K562 (cell line): Measurements from ENCODE around the gene CCDC27. TPM values are rescaled to one million over a fixed set of nuclear protein-coding genes. Genes with fewer than 3 reads are reported as not detected.

Experiments used
- ATAC-seq: fragments of 200-7000 bp; cut with Tn5 transposase; 3 replicates; pipeline ENCODE4 v1.9.1; 2020; ENCODE audit warnings: moderate library complexity
- BruUV-seq: library from RNA; stranded (reverse); fragments of 400-500 nt; replicated peaks from 2 replicates; lab custom pipeline; 2021; lab: Mats Ljungman, UMichigan
- CTCF ChIA-PET: fragments of 300-600 bp; formaldehyde crosslinking; extraction: SDS; loops from one replicate; lab custom pipeline; 2021; ENCODE audit warnings: low intra/inter-chr PET ratio; lab: Yijun Ruan, JAX
- POLR2A ChIA-PET: fragments of 300-600, 350-650 bp; sonication (Branson Sonifier 250); formaldehyde crosslinking; extraction: SDS; loops from one replicate; lab custom pipeline; 2021; ENCODE audit warnings: antibody characterized with exemption, inconsistent platforms; lab: Yijun Ruan, JAX
- DNase-seq, 4 experiments: peaks; one replicate each; pipeline versions ENCODE4 v3.0.0 to v3.0.0-alpha.2; 2011 to 2018; ENCODE audit warnings: low spot score in 3 of 4, mixed read lengths in 3 of 4; ENCODE audit errors: extremely low read depth in 1 of 4
- FAIRE-seq: peaks from 2 replicates; lab custom pipeline; 2011; peaks lifted over from hg19 to GRCh38; lab: Jason Lieb, UNC
- H2AFZ ChIP-seq: 2 replicates; pipeline ENCODE4 v1.6.0; 2011; ENCODE audit warnings: low read depth, low read length, control low read depth, inconsistent platforms
- H3K27ac ChIP-seq: fragments of 200-600 bp; 3 replicates; pipeline ENCODE4 v1.8.0; 2011; ENCODE audit warnings: low read depth, mild to moderate bottlenecking, control low read depth, inconsistent platforms, low read length, moderate library complexity, mixed read lengths; ENCODE audit errors: extremely low read depth
- H3K27me3 ChIP-seq, 2 experiments: fragments of 300-600 bp in 1 of 2; 2 replicates in 1 of 2; 3 replicates in 1 of 2; pipeline versions ENCODE4 v1.6.0 to v1.8.0; 2011; ENCODE audit warnings: inconsistent platforms in 2 of 2, low read length in 2 of 2, mild to moderate bottlenecking in 1 of 2, mixed read lengths in 1 of 2, moderate library complexity in 1 of 2; ENCODE audit not compliant: control insufficient read depth in 2 of 2, insufficient read depth in 2 of 2
- H3K36me3 ChIP-seq: fragments of 300-600 bp; 3 replicates; pipeline ENCODE4 v1.8.0; 2011; ENCODE audit warnings: mild to moderate bottlenecking, low read length, inconsistent platforms; ENCODE audit not compliant: control insufficient read depth, insufficient read depth
- H3K4me1 ChIP-seq, 2 experiments: fragments of 200-600 bp in 1 of 2; replicated peaks in 1 of 2; 2 replicates in 1 of 2; 3 replicates in 1 of 2; pipeline versions ENCODE4 v1.5.1 to v1.8.0; 2011; ENCODE audit warnings: inconsistent platforms in 2 of 2, low read length in 2 of 2, mild to moderate bottlenecking in 1 of 2, mixed read lengths in 1 of 2, moderate library complexity in 1 of 2; ENCODE audit not compliant: control insufficient read depth in 2 of 2, insufficient read depth in 2 of 2
- H3K4me2 ChIP-seq: 2 replicates; pipeline ENCODE4 v1.6.1; 2011; ENCODE audit warnings: low read length, control low read depth, inconsistent platforms, mixed read lengths; ENCODE audit not compliant: insufficient read depth
- H3K4me3 ChIP-seq: fragments of 200-600 bp; sonication (generic), shearing (Covaris generic); 2 replicates; pipeline ENCODE4 v1.5.1; 2016; ENCODE audit warnings: control low read depth, inconsistent platforms
- H3K79me2 ChIP-seq: fragments of 200-600 bp; 3 replicates; pipeline ENCODE4 v1.8.0; 2011; ENCODE audit warnings: low read length, inconsistent platforms; ENCODE audit not compliant: control insufficient read depth, insufficient read depth
- H3K9ac ChIP-seq, 2 experiments: 2 replicates each; pipeline versions ENCODE4 v1.6.0 to v1.6.1; 2011; ENCODE audit warnings: low read depth in 2 of 2, low read length in 2 of 2, control low read depth in 1 of 2, inconsistent platforms in 1 of 2, mild to moderate bottlenecking in 1 of 2, mixed read lengths in 1 of 2; ENCODE audit not compliant: insufficient read depth in 1 of 2
- H3K9me1 ChIP-seq: one replicate; pipeline ENCODE4 v1.6.0; 2011; ENCODE audit warnings: inconsistent platforms, mild to moderate bottlenecking, low read length, moderate library complexity; ENCODE audit not compliant: control insufficient read depth, insufficient read depth
- H3K9me3 ChIP-seq: replicated peaks from 2 replicates; pipeline ENCODE4 v1.5.1; 2011; ENCODE audit warnings: low read depth, low read length, inconsistent platforms; ENCODE audit not compliant: control insufficient read depth, insufficient read depth
- H4K20me1 ChIP-seq: replicated peaks from 2 replicates; pipeline ENCODE4 v1.6.1; 2011; ENCODE audit warnings: low read length, inconsistent platforms, mixed read lengths; ENCODE audit not compliant: control insufficient read depth, insufficient read depth
- CBX1 ChIP-seq: sonication (generic); IDR thresholded peaks from 2 replicates; pipeline ENCODE4 v1.6.1; 2016; ENCODE audit warnings: antibody characterized with exemption, low read depth, mild to moderate bottlenecking
- CTCFL ChIP-seq: IDR thresholded peaks from 2 replicates; pipeline ENCODE4 v1.6.1; 2011; ENCODE audit warnings: borderline replicate concordance, low read depth, mild to moderate bottlenecking, moderate library complexity, low read length; ENCODE audit not compliant: insufficient read depth, poor library complexity, severe bottlenecking
- KDM1A ChIP-seq, 2 experiments: fragments of 450-650 bp; IDR thresholded peaks; 2 replicates each; pipeline ENCODE4 v1.6.1; 2016; ENCODE audit warnings: mild to moderate bottlenecking in 2 of 2
- MEF2D ChIP-seq: conservative IDR thresholded peaks from 2 replicates; pipeline ENCODE4 v1.6.1; 2016; ENCODE audit warnings: low read depth, missing genetic modification characterization, missing compliant biosample characterization
- NFXL1 ChIP-seq: fragments of 450-650 bp; formaldehyde crosslinking; IDR thresholded peaks from 2 replicates; pipeline ENCODE4 v1.4.0; 2021; ENCODE audit warnings: mild to moderate bottlenecking
- PHF8 ChIP-seq: fragments of 200-600 bp; sonication (generic); IDR thresholded peaks from 2 replicates; pipeline ENCODE4 v1.6.1; 2012; ENCODE audit warnings: mixed run types, mild to moderate bottlenecking, inconsistent platforms, low read length, moderate library complexity, borderline replicate concordance
- SIN3A ChIP-seq, 2 experiments: fragments of 150-350 bp in 1 of 2; IDR thresholded peaks; 2 replicates each; pipeline ENCODE4 v1.6.1; 2011 to 2016; ENCODE audit warnings: borderline replicate concordance in 2 of 2, low read depth in 2 of 2, low read length in 2 of 2, mild to moderate bottlenecking in 2 of 2, moderate library complexity in 2 of 2; ENCODE audit not compliant: control insufficient read depth in 1 of 2
- THRAP3 ChIP-seq: fragments of 450-650 bp; IDR thresholded peaks from 2 replicates; pipeline ENCODE4 v1.6.1; 2016; ENCODE audit warnings: mild to moderate bottlenecking, inconsistent platforms, borderline replicate concordance
- ZNF655 ChIP-seq: fragments of 250-450 bp; sonication (Bioruptor Pico); IDR thresholded peaks from 2 replicates; pipeline ENCODE4 v1.5.0; 2021
- whole genome bisulfite sequencing: fragments of 100-300 bp; shearing (Covaris generic); methylation state at CpG from one replicate; pipeline ENCODE4 v1.1.6; 2016; ENCODE audit warnings: low coverage, mixed read lengths; ENCODE audit not compliant: insufficient coverage; ENCODE audit errors: missing lambda C conversion rate; 5-methylcytosine and 5-hydroxymethylcytosine counted together
- in situ Hi-C: fragments of 300-500 bp; cut with MboI; formaldehyde crosslinking; loops from 4 replicates; pipeline ENCODE4 v1.15.0; 2018; ENCODE audit warnings: inconsistent platforms, mixed read lengths
- intact Hi-C: fragments of 100-400 bp; cut with micrococcal nuclease; formaldehyde crosslinking; loops from 2 replicates; pipeline ENCODE4 v1.14.2; 2022
- polyA plus RNA-seq, 8 experiments: library from polyadenylated mRNA; depleted of rRNA in 4 of 8; stranded (reverse) in 5 of 8; unstranded in 3 of 8; fragments of >200 nt; fragmentation: Nextera tagmentation in 2 of 8; fragmentation: Illumina TruSeq in 1 of 8; extraction: Ambion mirVana in 2 of 8; extraction: Trizol in 1 of 8; gene quantifications; 2 replicates each; pipeline versions ENCODE4 v1.2.1 to v1.2.3, GENCODE V29; 2011 to 2014; ENCODE audit warnings: inconsistent platforms in 1 of 8, missing spikeins in 1 of 8
- total RNA-seq, 7 experiments: library from RNA; depleted of rRNA in 6 of 7; stranded (reverse); fragments of >200 nt in 6 of 7; fragmentation: Illumina TruSeq in 2 of 7; extraction: Trizol in 2 of 7; gene quantifications; 2 replicates each; pipeline versions ENCODE4 v1.2.1 to v1.2.3, GENCODE V29; 2011 to 2021; ENCODE audit warnings: low replicate concordance in 1 of 7

CCDC27 gene
- total and polyA plus RNA-seq, 9 of the 15 experiments (the other 6 are each of a cell fraction or from before 2014, with no cell fraction given) = 0.01 to 0.04 TPM; not detected in 7

GRCh38 chr1:3741566-3742438 lies 10.4 kb upstream of the CCDC27 start:
- no peak for ATAC-seq
- Histone ChIP-seq H3K4me2 (no peak overlapping the region), H3K27me3 (no peaks in the 10 kb centered on the region), H3K4me3 (no peak overlapping the region), H3K4me1 (peaks cover 16 to 51% of the 10 kb centered on the region in 2 experiments; a peak in 4 of 5 replicates), H3K79me2 (peaks cover 22% of the 10 kb centered on the region), H3K9ac (peak overlapping the region in 1 of 2 experiments; percentile 54; a peak in 1 of 4 replicates), H3K9me3 (no peaks in the 10 kb centered on the region)
- intact Hi-C loops = no loop called here
- FAIRE-seq = no peak
- WGBS = 92% methylated on average over 22 of the region's 22 CpGs
- no peak for TF ChIP-seq ZNF655 (CRISPR knock-in tag)
- TF ChIP-seq NFXL1 (CRISPR knock-in tag) = no peak
- TF ChIP-seq KDM1A (IDR thresholded peaks at IDR 0.05) = no peak
- no peak for TF ChIP-seq THRAP3
- no peak for TF ChIP-seq MEF2D (tag)
- TF ChIP-seq CBX1 = no peak
- TF ChIP-seq PHF8 = no peak
- no peak for TF ChIP-seq CTCFL
- TF ChIP-seq SIN3A (IDR thresholded peaks at IDR 0.05; ENCODE audit: borderline replicate concordance in 2 of 2, control insufficient read depth in 1 of 2, low read depth in 2 of 2, low read length in 2 of 2) = no peak
- TF ChIP-seq, all 486 proteins: peak for 0
- Histone ChIP-seq H2AFZ (no peak overlapping the region), H4K20me1 (peaks cover 17% of the 10 kb centered on the region; the same call in 1 of the 2 replicates), H3K27ac (no peak overlapping the region), H3K36me3 (peaks cover 81% of the 10 kb centered on the region; the same call in 2 of the 3 replicates), H3K9me1 (peaks cover 13% of the 10 kb centered on the region)
- ChIA-PET POLR2A (interaction anchor here (0.5 to 0.9 kb wide), 3 partner anchors 10 to 220 kb away, joined by 3 to 6 read pairs (median 3); no protein-coding TSS in a partner anchor), CTCF (no interaction called here)
- no peak for DNase-seq
- no TSS peak for BruUV-seq
- in situ Hi-C loops = no loop called here
